DOHH2 (cell line): ENCODE results near the gene SCAMP2.

Source experiments
- CTCF ChIP-seq: fragments of 200-600 bp; sonication (generic); IDR thresholded peaks from one replicate; pipeline ENCODE4 v1.5.1; 2014; ENCODE audit warnings: antibody characterized with exemption, mild to moderate bottlenecking, low read depth, low read length; ENCODE audit not compliant: poor library complexity, severe bottlenecking
- EZH2phosphoT487 ChIP-seq: fragments of 200-600 bp; sonication (generic); IDR thresholded peaks from 2 replicates; pipeline ENCODE4 v1.6.1; 2017; ENCODE audit warnings: borderline replicate concordance, mild to moderate bottlenecking, antibody characterized with exemption, low read length, moderate library complexity, mixed read lengths

DNA sequence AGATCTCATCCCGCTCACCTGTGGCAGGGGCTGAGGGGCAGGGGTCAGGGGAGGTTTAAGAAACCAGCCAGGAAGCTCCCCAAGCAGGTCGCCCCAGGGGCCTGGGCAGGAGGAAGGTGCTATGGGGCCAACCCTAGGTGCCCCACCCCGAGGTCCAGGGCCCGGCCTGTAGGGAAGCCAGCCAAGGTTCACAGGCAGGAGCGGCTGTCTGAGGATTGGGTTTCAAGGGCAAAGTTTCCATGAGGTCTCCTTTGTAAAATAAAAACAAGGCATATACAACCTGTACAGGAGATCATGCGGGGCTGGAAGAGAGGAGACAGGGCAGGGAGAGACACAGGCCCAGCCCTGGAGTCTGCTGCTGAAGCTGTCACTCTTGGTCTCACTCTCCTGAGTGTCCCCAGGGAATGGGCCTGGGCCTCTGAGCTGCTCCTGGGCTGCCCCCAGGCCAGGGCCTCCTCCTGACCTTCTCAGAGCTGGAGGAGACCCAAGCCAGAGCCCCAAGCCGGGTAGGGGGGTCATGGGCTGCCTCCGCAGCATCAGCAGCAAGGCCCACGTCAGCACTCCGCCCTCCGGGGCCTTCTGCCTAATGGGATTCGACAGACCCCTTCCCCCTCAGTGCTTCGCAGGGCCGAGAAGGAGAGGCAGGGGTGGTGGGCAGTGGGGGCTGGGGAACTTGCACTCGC is 41.2 kb downstream of the SCAMP2 start:
- TF ChIP-seq CTCF: no peak
- no peak for TF ChIP-seq EZH2phosphoT487
